ENCODE measurements around the gene AP2A1. TPM values are rescaled to one million over a fixed set of nuclear protein-coding genes. Genes with fewer than 3 reads are reported as not detected.

The AP2A1 gene
- total and polyA plus RNA-seq, 2 of the 13 experiments (the other 11 are each of a cell fraction or from before 2014, with no cell fraction given) = 22.7 to 39.7 TPM

GRCh38 chr19:49838885-49839588 is 72.2 kb downstream of the AP2A1 start:
- Histone ChIP-seq H3K4me3 (replicated peaks in 1 of 3; ENCODE audit: insufficient read depth in 1 of 3, low read depth in 2 of 3, low read length in 3 of 3) (no peak overlapping the region), H3K4me2 (ENCODE audit: low read depth, low read length) (no peak overlapping the region), H3K27me3 (ENCODE audit: control insufficient read depth in 1 of 2, insufficient read depth in 2 of 2, low read length in 2 of 2) (no peaks in the 10 kb centered on the region), H3K9me3 (ENCODE audit: low read length) (no peaks in the 10 kb centered on the region), H3K27ac (ENCODE audit: extremely low read length, insufficient read depth, low read length) (no peak overlapping the region), H3K9ac (ENCODE audit: insufficient read depth, low read depth, low read length) (no peak overlapping the region), H4K20me1 (ENCODE audit: insufficient read depth, low read length) (no peaks in the 10 kb centered on the region), H3K79me2 (ENCODE audit: insufficient read depth, low read length) (no peaks in the 10 kb centered on the region), H3K4me1 (ENCODE audit: insufficient read depth, low read length) (peaks cover 4% of the 10 kb centered on the region), H3K36me3 (replicated peaks in 1 of 2; ENCODE audit: control insufficient read depth in 1 of 2, insufficient read depth in 2 of 2, low read length in 2 of 2) (peaks cover 15 to 43% of the 10 kb centered on the region in 2 experiments; a peak in 4 of 5 replicates), H2AFZ (ENCODE audit: low read length) (no peak overlapping the region)
- CTCF ChIA-PET (ENCODE audit: low intra/inter-chr PET ratio, low total read pairs) = no interaction called here
- WGBS (ENCODE audit: low lambda C conversion rate) = 98% methylated on average over 18 of the region's 18 CpGs
- POLR2A ChIA-PET = no interaction called here
- no peak for TF ChIP-seq E2F2 (CRISPR knock-in tag; IDR thresholded peaks at IDR 0.05; ENCODE audit: borderline replicate concordance)
- TF ChIP-seq SMAD3 (CRISPR knock-in tag; IDR thresholded peaks at IDR 0.05) = no peak
- no peak for TF ChIP-seq ZNF414 (CRISPR knock-in tag; IDR thresholded peaks at IDR 0.05)
- no peak for TF ChIP-seq ZSCAN25 (CRISPR knock-in tag; IDR thresholded peaks at IDR 0.05)
- no peak for TF ChIP-seq JUNB (CRISPR knock-in tag; IDR thresholded peaks at IDR 0.05; ENCODE audit: borderline replicate concordance)
- TF ChIP-seq ZNF557 (CRISPR knock-in tag; IDR thresholded peaks at IDR 0.05) = no peak
- no peak for TF ChIP-seq NONO (IDR thresholded peaks at IDR 0.05)
- TF ChIP-seq NONO (CRISPR knock-in tag; conservative IDR thresholded peaks at IDR 0.05) = no peak
- no peak for TF ChIP-seq ZNF501 (CRISPR knock-in tag; IDR thresholded peaks at IDR 0.05)
- TF ChIP-seq NFE2L2 (IDR thresholded peaks at IDR 0.05; ENCODE audit: low read length) = no peak
- TF ChIP-seq ETV5 (CRISPR knock-in tag; IDR thresholded peaks at IDR 0.05; ENCODE audit: borderline replicate concordance) = no peak
- TF ChIP-seq HOXA7 (CRISPR knock-in tag; IDR thresholded peaks at IDR 0.05) = no peak
- no peak for TF ChIP-seq NFIC (IDR thresholded peaks at IDR 0.05; ENCODE audit: low read length)
- no peak for TF ChIP-seq TGIF2 (CRISPR knock-in tag; IDR thresholded peaks at IDR 0.05)
- TF ChIP-seq ZNF546 (CRISPR knock-in tag; conservative IDR thresholded peaks at IDR 0.05) = no peak
- no peak for TF ChIP-seq CBFB (CRISPR knock-in tag; IDR thresholded peaks at IDR 0.05)
- TF ChIP-seq SMC3 (IDR thresholded peaks at IDR 0.05; ENCODE audit: low read length) = no peak
- TF ChIP-seq AHDC1 (CRISPR knock-in tag; IDR thresholded peaks at IDR 0.05; ENCODE audit: borderline replicate concordance) = no peak
- no peak for FAIRE-seq
- intact Hi-C loops (cut with micrococcal nuclease; ENCODE audit: unreplicated experiment) (no loop called here), in situ Hi-C loops (cut with HindIII; ENCODE audit: extremely low pct_ligation_motif_present, low pct_unique_long_range_greater_than_20kb) (no loop called here)
- TSS peak; percentile 41 for BruUV-seq (replicated peaks)
- no peak for ATAC-seq
- no peak for DNase-seq (ENCODE audit: low spot score)
